Measurements from ENCODE around the gene C22orf31. TPM values are rescaled to one million over a fixed set of nuclear protein-coding genes. Genes with fewer than 3 reads are reported as not detected.
"Not testable (repeated sequence)": the region's sequence is repeated elsewhere in the genome, so short reads cannot be mapped to it uniquely, and the experiment has no call there.

C22orf31 gene
- total and polyA plus RNA-seq, 4 experiments from 2014 or later: not detected

DNA sequence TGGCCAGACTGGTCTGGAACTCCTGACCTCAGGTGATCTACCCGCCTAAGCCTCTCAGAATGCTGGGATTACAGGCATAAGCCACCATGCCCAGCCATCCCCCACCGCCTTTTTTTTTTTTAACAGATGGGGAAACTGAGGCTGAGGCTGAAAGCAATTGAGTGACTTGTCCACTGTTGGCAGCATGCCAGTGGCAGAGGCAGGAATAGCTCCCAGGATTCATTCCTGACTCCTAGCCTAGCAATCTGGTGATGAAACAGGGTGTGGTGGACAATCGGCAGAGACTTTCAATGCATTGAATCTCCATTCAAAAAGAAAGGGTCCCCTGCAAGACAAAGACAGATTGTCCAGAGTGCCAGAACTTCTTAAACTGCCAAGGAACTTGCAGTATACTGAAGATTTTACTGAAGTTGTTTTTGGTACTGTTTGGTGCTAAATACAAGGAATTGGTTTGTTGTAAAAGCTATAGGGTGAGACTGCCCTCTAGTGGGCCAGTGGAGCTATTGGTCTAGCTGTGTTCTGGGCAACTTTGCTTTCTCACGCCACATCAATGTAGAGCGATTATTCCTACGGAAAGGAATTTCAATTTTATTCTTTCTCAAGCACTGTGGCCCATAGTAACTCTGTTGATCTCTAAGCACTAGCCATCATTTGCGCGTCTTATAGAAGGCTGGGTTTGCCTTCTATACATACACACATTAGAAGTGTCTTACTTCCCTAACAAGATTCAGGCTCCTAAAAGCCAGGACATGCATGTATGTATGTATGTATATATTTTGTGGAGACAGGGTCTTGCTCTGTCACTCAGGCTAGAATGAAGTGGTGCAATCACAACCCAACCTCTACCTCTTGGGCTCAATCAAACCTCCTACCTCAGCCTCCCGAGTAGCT lies 21.0 kb downstream of the C22orf31 start:
- no peak overlapping the region for H3K4me3 ChIP-seq (ENCODE audit: low read length in 2 of 2)
- ChIA-PET POLR2A (ENCODE audit: partially characterized antibody) (interaction anchor here (0.7 to 1.7 kb wide), 3 partner anchors 250 to 440 kb away, joined by 3 to 7 read pairs (median 4); no protein-coding TSS in a partner anchor), CTCF (ENCODE audit: partially characterized antibody) (interaction anchor here (0.7 to 11.2 kb wide), 30 partner anchors 8 to 1021 kb away, joined by 3 to 163 read pairs (median 5); no protein-coding TSS in a partner anchor)
- no peaks in the 10 kb centered on the region for H3K36me3 ChIP-seq (ENCODE audit: insufficient read depth, low read length)
- Mint-ChIP-seq H3K27me3 (peaks cover 0 to 3% of the 10 kb centered on the region in 2 donors), H3K9me3 (no peaks in the 10 kb centered on the region), H3K4me3 (no peak overlapping the region), H3K27ac (no peak overlapping the region), H3K4me1 (peaks cover 0 to 3% (median 0%) of the 10 kb centered on the region in 4 donors), H3K36me3 (no peaks in the 10 kb centered on the region)
- peak; percentile 62 to 68 (median 67) for DNase-seq
- no peak overlapping the region for H3K27ac ChIP-seq (ENCODE audit: low read depth, low read length)
- H3K9me3 ChIP-seq (ENCODE audit: control insufficient read depth in 1 of 2, low read length in 2 of 2): no peaks in the 10 kb centered on the region
- no peaks in the 10 kb centered on the region for H3K27me3 ChIP-seq (ENCODE audit: insufficient read depth, low read length)
- intact Hi-C loops (cut with micrococcal nuclease): loop anchor here (1.0 kb wide), 4 partner anchors 185 to 440 kb away; no protein-coding TSS in a partner anchor
- H3K4me1 ChIP-seq (ENCODE audit: insufficient read depth, low read length): no peaks in the 10 kb centered on the region

DNA sequence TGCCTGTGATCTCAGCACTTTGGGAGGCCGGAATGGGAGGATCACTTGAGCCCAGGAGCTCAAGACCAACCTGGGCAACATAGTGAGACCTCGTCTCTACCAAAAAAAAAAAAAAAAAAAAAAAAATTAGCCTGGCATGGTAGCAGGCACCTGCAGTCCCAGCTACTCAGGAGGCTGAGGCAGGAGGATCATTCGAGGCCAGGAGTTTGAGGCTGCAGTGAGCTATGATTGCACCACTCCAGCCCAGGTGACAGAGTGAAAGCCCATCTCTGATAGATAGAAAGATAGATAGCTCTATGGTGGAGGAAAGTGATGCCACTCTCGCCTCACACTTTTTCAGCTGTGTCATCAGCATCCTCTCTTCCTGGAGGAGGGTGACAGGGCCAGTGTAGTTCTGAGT lies 21.9 kb downstream of the C22orf31 start:
- H3K9me3 Mint-ChIP-seq; H3K27me3 Mint-ChIP-seq; H3K27ac Mint-ChIP-seq; H3K27me3 ChIP-seq (ENCODE audit: insufficient read depth, low read length); H3K27ac ChIP-seq (ENCODE audit: low read depth, low read length); H3K4me1 Mint-ChIP-seq; H3K9me3 ChIP-seq (ENCODE audit: control insufficient read depth in 1 of 2, low read length in 2 of 2); POLR2A ChIA-PET (ENCODE audit: partially characterized antibody); H3K4me1 ChIP-seq (ENCODE audit: insufficient read depth, low read length); DNase-seq; H3K36me3 Mint-ChIP-seq; H3K4me3 ChIP-seq (ENCODE audit: low read length in 2 of 2); H3K4me3 Mint-ChIP-seq; H3K36me3 ChIP-seq (ENCODE audit: insufficient read depth, low read length): not testable (repeated sequence)
- CTCF ChIA-PET (ENCODE audit: partially characterized antibody): interaction anchor here (0.7 to 11.2 kb wide), 16 partner anchors 9 to 1020 kb away, joined by 3 to 163 read pairs (median 10); no protein-coding TSS in a partner anchor
- intact Hi-C loops (cut with micrococcal nuclease): loop anchor here (1.0 kb wide), 4 partner anchors 184 to 439 kb away; no protein-coding TSS in a partner anchor

DNA sequence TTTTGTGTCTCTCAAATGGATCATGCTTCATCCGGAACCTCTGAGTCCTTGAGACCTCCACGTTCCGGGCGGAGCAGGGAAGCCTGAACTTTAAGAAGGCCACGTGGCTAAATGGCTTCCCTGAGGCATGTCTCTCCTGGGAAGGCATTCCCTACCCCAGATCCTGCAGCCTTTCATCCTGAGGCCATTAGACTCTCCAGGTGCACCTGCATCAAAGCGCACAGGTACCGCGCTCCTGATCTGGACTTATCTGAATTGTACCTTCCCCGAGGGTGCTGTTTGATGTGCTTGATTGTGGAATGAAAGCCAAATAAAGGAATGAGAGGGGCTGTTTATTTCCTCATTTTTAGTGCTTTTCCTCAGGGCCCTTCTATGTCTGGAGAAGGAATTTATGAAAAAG lies 22.5 kb downstream of the C22orf31 start:
- Histone ChIP-seq H3K4me3 (ENCODE audit: low read length in 2 of 2) (no peak overlapping the region), H3K36me3 (ENCODE audit: insufficient read depth, low read length) (no peaks in the 10 kb centered on the region), H3K27ac (ENCODE audit: low read depth, low read length) (no peak overlapping the region), H3K27me3 (ENCODE audit: insufficient read depth, low read length) (no peaks in the 10 kb centered on the region), H3K9me3 (ENCODE audit: control insufficient read depth in 1 of 2, low read length in 2 of 2) (no peaks in the 10 kb centered on the region), H3K4me1 (ENCODE audit: insufficient read depth, low read length) (no peaks in the 10 kb centered on the region)
- H3K4me3 Mint-ChIP-seq: no peak overlapping the region
- no peaks in the 10 kb centered on the region for H3K9me3 Mint-ChIP-seq
- peaks cover 0 to 3% (median 0%) of the 10 kb centered on the region in 4 donors for H3K4me1 Mint-ChIP-seq
- intact Hi-C loops (cut with micrococcal nuclease): no loop called here
- H3K27ac Mint-ChIP-seq: no peak overlapping the region
- CTCF ChIA-PET (ENCODE audit: partially characterized antibody): interaction anchor here (0.7 to 11.2 kb wide), 16 partner anchors 8 to 869 kb away, joined by 3 to 163 read pairs (median 10); no protein-coding TSS in a partner anchor
- peaks cover 0 to 3% of the 10 kb centered on the region in 2 donors for H3K27me3 Mint-ChIP-seq
- H3K36me3 Mint-ChIP-seq: no peaks in the 10 kb centered on the region
- no peak for DNase-seq
- POLR2A ChIA-PET (ENCODE audit: partially characterized antibody): no interaction called here

DNA sequence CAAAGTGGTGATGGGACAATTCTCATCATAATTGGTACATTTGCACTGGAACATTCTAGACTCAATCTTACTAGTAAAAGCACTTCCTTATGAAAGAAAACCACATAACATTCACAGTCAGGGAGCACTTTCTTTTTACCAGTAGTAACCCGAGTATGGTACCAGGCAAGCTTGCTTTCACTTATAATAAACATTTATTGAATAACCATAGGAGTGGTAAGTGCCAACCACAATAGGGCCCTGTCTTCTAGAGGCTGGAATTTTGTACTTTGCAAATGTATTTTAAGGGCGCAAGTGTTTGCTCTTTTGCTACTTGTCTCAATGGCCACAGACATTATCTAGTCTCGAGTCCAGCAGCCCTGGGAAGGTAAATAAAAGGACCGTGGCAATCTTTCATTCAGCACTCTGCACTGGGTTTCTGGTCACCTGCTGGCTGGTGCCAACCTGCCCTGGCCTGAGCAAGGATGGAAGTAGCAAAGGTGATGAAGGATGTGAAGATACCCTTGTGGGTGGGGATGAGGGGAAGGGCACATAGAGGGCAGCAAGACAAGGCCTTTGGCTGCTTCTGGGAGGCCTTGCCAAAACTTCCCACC lies 24.2 kb downstream of the C22orf31 start:
- ChIA-PET POLR2A (ENCODE audit: partially characterized antibody) (no interaction called here), CTCF (ENCODE audit: partially characterized antibody) (interaction anchor here (11.2 kb wide), 1 partner anchor 178 kb away, joined by 163 read pairs; no protein-coding TSS in a partner anchor)

DNA sequence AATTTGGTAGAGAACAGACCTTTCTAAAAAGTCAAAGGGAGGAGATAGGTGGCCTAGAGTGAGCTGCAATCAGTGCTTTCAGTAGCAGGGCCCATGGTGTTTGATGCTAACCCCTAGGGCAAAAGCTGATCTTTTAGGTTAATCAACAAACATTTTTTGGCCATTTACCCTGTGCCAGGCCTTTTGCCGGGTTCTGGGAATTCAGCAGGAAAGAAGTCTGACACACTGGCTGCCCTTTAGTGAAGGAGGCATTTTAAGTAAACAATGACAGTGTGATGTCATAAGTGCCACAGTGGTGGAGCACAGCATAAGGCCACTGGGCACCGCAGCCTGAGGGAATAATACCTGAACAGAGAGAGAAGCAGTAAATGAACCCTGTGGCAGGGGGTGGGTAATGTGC lies 29.0 kb downstream of the C22orf31 start:
- Mint-ChIP-seq H3K36me3 (peaks cover 0 to 5% of the 10 kb centered on the region in 2 donors), H3K4me1 (peaks cover 3 to 14% (median 6%) of the 10 kb centered on the region in 4 donors), H3K4me3 (no peak overlapping the region), H3K27ac (no peak overlapping the region), H3K27me3 (peaks cover 24 to 26% of the 10 kb centered on the region in 2 donors), H3K9me3 (no peaks in the 10 kb centered on the region)
- intact Hi-C loops (cut with micrococcal nuclease): no loop called here
- POLR2A ChIA-PET (ENCODE audit: partially characterized antibody): no interaction called here
- no peaks in the 10 kb centered on the region for H3K36me3 ChIP-seq (ENCODE audit: insufficient read depth, low read length)
- no peak overlapping the region for H3K4me3 ChIP-seq (ENCODE audit: low read length in 2 of 2)
- no peak overlapping the region for H3K27ac ChIP-seq (ENCODE audit: low read depth, low read length)
- H3K27me3 ChIP-seq (ENCODE audit: insufficient read depth, low read length): peaks cover 17% of the 10 kb centered on the region
- DNase-seq: no peak
- CTCF ChIA-PET (ENCODE audit: partially characterized antibody): no interaction called here
- no peaks in the 10 kb centered on the region for H3K9me3 ChIP-seq (ENCODE audit: control insufficient read depth in 1 of 2, low read length in 2 of 2)
- H3K4me1 ChIP-seq (ENCODE audit: insufficient read depth, low read length): peaks cover 11% of the 10 kb centered on the region

More for the DNA sequence above, 24.2 kb downstream of the C22orf31 start:
- no peaks in the 10 kb centered on the region for H3K9me3 Mint-ChIP-seq
- no peaks in the 10 kb centered on the region for H3K27me3 ChIP-seq (ENCODE audit: insufficient read depth, low read length)
- no peak overlapping the region for H3K27ac Mint-ChIP-seq
- H3K4me3 Mint-ChIP-seq: no peak overlapping the region
- no peaks in the 10 kb centered on the region for H3K9me3 ChIP-seq (ENCODE audit: control insufficient read depth in 1 of 2, low read length in 2 of 2)
- H3K27ac ChIP-seq (ENCODE audit: low read depth, low read length): no peak overlapping the region
- no peak overlapping the region for H3K4me3 ChIP-seq (ENCODE audit: low read length in 2 of 2)
- peaks cover 0 to 3% (median 0%) of the 10 kb centered on the region in 4 donors for H3K4me1 Mint-ChIP-seq
- no peaks in the 10 kb centered on the region for H3K36me3 Mint-ChIP-seq
- intact Hi-C loops (cut with micrococcal nuclease): no loop called here
- no peaks in the 10 kb centered on the region for H3K4me1 ChIP-seq (ENCODE audit: insufficient read depth, low read length)
- no peaks in the 10 kb centered on the region for H3K36me3 ChIP-seq (ENCODE audit: insufficient read depth, low read length)
- H3K27me3 Mint-ChIP-seq: peaks cover 2 to 3% of the 10 kb centered on the region in 2 donors
- no peak for DNase-seq

DNA sequence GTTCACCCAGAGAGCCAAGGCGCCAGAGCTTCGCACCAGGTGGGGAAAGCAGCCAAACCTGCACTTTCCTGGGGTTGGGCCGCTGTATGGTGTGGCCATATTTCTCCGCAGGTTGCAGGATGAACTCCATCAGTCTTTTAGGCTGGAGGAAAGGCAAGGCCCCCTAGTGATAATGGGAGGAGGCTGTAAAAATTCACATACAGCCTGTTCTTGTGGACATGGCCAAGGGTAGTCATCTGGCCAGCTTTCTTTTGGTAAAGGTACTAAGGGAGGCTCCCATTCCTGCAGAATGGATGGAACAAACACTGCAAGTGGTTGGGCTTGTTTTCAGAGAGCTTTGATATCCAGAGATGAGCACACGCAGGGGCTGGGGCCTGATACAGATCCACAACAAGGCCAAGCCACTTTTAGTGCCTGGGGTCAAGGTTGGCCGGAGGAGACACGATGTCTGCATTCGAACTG lies 29.6 kb downstream of the C22orf31 start:
- no peak for DNase-seq
- Mint-ChIP-seq H3K4me1 (peaks cover 3 to 14% (median 6%) of the 10 kb centered on the region in 4 donors), H3K27ac (no peak overlapping the region), H3K9me3 (no peaks in the 10 kb centered on the region), H3K27me3 (peaks cover 26% of the 10 kb centered on the region in 2 donors), H3K36me3 (peaks cover 0 to 5% of the 10 kb centered on the region in 2 donors), H3K4me3 (no peak overlapping the region)
- intact Hi-C loops (cut with micrococcal nuclease): no loop called here
- H3K9me3 ChIP-seq (ENCODE audit: control insufficient read depth in 1 of 2, low read length in 2 of 2): no peaks in the 10 kb centered on the region
- H3K4me3 ChIP-seq (ENCODE audit: low read length in 2 of 2): no peak overlapping the region
- peaks cover 11% of the 10 kb centered on the region for H3K4me1 ChIP-seq (ENCODE audit: insufficient read depth, low read length)
- H3K27ac ChIP-seq (ENCODE audit: low read depth, low read length): no peak overlapping the region
- no peaks in the 10 kb centered on the region for H3K36me3 ChIP-seq (ENCODE audit: insufficient read depth, low read length)
- peaks cover 17% of the 10 kb centered on the region for H3K27me3 ChIP-seq (ENCODE audit: insufficient read depth, low read length)
- ChIA-PET CTCF (ENCODE audit: partially characterized antibody) (interaction anchor here (1.9 kb wide), 1 partner anchor 8 kb away, joined by 11 read pairs; no protein-coding TSS in a partner anchor), POLR2A (ENCODE audit: partially characterized antibody) (no interaction called here)

Data from CD4-positive, alpha-beta memory T cell (primary cell).